Measurements from ENCODE around the gene OASL.

- TF ChIP-seq CTCF (conservative IDR thresholded peaks at IDR 0.05) (no peak), EZH2 (IDR thresholded peaks at IDR 0.05; ENCODE audit: low read depth) (no peak)
These were observed 30.2 kb upstream of the OASL start for GRCh38 chr12:121069206-121069605.
